Stimulated activated CD8-positive, alpha-beta memory T cell treated with anti-CD3 and anti-CD28 coated beads, Interleukin-4, amount 100 ng/mL, for 1 hour (primary cell): ENCODE data around the gene GORASP1.

ENCODE experiments used
- DNase-seq, 2 donors: peaks; one replicate each; pipeline ENCODE4 v3.0.0-alpha.2; 2020; ENCODE audit warnings: low read depth in 2 of 2, low spot score in 1 of 2

GORASP1 gene

DNA sequence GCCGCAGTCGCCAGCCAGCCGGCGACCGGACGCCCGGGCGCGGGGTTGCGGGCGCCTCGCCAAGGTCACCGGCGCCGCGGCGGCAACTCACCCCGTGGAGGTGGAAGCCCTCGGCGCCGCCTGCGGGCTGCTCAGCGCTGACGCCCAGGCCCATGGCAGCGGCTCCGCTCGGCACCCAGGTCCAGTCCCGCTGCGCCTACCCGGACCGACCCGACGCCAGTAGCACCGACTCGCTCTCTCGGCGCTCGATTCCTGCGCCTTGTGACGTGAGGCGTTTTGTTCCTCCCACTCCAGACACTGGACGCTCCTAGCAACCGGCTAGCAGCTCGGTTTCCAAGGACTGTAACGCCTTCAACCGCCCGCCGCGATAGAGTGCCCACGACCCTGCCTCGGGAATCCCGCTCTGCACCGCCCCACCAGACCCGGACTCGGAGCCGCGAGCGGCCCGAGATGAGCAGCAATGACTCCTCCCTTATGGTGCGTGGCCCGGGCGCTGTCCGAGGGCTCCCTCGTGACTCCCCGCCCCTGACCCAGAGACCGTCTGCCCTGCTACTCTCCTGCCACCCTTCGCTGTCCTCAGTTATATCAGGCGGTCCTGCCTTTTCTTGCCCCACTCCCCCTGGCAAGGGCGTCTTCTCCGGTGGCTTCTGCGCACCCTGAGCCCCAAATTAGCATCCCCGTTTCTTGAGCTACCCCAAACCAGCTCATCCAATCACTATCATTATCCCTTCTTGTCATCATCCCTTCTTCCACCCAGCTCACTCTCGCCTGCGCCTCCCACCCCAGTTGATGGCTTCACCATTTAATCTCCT lies at the start of gene GORASP1, which contains the start of gene TTC21A:
GORASP1 (minus strand) TSS at position 240 of the 812 bp plus-strand sequence; CDS start at position 154, 86 bp downstream.
TTC21A (plus strand) TSS at position 293 of the 812 bp plus-strand sequence; CDS start at position 451, 158 bp downstream.
- peak in 1 of 2 donors; percentile 37 for DNase-seq

DNA sequence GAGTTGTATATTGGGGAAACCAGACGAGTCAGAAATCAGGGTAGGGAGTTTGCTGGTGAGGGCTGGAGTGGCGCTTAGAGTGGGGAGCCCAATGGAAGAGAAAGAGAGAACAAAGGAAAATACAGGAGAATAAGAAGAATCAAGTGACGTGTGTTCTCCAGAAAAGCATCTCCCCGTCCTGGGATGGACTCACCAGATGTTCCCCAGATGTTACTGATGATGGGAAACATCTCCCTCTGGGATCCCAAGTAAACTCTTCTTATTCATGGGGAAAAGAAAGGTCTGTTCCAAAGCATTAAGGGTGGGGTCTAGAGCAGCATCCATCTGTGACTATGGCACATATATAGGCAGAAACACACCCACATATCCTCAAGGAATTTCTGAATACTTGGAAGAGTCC lies 49.0 kb upstream of the GORASP1 start:
- DNase-seq, result no peak

DNA sequence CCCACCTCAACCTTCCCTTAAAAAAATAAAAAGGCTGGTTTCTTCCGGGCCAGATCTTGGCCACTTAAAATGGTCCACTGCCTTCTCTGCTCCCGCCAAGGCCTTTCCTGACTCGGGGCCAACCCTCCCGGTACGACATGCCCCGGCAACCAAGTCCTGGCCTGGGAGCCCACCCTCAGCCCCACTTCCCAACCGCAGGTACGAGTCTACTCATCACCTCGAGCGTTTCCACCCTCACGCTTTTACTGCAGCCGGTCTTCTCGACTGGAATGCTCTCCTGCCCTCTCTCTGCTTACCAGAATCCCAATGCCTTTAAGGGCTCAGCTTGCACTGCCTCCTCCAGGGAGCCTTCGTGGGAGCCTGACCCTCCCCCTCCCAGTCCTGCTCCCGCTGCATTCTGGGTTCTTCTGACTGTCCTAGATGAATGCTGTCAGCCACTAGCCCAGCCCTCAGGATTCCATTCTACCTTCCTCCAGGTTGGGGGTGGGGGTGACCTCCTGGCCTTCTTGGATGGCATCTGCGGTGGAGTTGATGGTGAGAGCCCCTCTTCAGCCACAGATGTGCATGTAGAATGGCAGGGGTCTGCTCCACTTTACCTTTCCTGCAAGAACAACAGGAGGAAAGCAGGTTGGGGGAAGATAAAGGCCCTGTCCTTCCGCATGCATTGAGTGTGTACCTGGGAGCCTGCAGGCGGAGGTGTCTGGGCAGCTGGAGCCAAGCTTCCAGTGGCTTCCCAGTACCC lies 47.0 kb upstream of the GORASP1 start:
- no peak for DNase-seq

- DNase-seq, result no peak
Measured at GRCh38 chr3:39153977-39154279, 46.5 kb upstream of the GORASP1 start.

DNA sequence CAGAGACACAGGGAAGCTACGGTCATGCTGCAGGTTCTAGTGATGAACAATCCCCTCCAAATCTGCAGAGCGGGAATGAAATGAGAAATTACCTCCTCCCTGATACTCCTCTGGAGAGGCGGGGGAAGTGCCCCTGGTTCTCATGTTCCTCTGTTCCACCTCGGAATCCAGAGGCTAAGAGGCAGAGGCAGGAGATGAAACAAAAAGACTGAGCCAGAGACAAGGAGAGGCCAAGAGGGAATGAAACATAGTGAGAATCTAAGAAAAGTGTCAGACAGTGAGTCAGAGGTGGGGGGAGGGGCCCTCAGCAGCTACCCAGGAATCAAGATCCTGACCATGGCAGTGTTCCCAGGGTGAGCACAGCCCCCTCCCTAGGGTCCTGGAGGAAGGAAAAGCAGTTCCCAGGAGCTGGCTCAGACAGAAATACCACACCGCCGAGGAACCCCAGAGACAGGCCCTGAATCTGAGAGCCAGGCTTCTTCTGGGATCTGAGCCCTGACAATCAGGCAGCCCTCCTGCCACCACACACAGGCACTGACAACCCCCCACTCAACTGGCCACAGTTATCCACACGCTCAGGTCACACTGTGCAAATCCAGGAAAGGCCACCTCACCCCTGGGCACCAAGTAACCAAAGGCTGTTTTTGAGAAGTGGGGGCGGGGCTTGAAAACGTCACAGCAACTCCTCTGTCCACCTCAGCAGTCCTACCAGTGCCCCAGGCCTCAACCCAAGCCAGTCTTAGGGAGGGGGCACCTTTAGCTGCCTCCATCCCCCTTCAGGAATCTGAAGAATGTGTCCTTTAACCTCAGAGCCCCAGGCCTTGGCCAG lies 43.6 kb upstream of the GORASP1 start:
- no peak for DNase-seq

GRCh38 chr3:39150148-39150802 lies 42.8 kb upstream of the GORASP1 start:
- no peak for DNase-seq

DNA sequence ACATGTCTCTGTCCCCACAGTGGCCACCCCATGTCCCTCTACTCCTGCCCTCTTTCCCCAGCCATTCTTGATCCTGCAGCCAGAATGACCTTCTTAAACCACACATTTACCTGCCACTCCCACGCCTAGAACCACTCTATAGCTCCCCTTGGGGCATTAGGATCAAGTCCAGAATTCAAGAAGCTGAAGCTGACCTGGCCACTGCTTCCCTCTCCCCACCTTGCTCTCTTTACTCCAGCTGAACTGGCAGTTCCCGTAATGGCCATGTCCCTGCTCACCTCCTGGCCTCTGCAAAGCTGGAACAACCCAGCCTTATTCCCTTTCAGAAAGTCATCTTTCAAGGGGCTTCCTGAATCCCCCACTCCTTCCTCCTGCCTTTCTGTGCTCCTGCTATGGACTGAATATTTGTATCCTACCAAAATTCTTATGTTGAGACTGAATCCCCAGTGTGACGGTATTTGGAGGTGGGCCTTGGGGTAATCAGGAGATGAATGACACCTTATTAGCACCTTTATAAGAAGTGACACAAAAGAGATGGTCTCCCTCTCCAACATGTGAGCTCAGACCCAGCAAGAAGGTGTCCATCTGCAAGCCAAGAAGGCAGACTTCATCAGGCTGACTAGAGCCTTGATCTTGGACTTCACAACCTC lies 42.2 kb upstream of the GORASP1 start:
- DNase-seq, result no peak

GRCh38 chr3:39149059-39149455 lies 41.6 kb upstream of the GORASP1 start:
- DNase-seq, result no peak

DNA sequence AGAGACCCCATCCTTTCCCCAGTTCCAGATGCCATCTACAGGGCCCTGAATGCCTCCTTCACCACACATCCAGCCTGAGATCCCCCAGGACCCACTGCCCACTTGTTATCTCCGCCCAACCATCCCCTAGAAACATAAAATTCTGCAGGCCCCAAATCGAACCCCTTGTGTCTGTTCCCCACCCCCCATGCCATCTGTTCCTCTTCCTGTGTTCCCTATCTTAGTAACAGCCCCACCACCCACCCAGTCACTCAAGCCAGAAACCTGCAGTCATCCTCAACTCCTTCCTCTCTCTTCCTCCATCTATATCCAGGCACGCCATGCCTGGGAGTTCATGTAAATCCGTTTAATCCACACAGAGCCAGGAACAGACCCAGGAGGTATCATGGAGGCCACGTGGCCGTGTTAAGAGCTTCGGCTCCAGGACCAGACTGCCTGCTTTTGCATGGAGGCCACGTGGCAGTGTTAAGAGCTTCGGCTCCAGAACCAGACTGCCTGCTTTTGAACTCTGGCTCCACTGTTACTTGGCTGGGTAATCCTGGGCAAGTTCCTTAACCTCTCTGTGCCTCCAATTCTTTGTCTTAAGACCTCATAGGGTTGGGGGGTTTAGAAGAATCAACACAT lies 41.1 kb upstream of the GORASP1 start:
- DNase-seq, result no peak

DNA sequence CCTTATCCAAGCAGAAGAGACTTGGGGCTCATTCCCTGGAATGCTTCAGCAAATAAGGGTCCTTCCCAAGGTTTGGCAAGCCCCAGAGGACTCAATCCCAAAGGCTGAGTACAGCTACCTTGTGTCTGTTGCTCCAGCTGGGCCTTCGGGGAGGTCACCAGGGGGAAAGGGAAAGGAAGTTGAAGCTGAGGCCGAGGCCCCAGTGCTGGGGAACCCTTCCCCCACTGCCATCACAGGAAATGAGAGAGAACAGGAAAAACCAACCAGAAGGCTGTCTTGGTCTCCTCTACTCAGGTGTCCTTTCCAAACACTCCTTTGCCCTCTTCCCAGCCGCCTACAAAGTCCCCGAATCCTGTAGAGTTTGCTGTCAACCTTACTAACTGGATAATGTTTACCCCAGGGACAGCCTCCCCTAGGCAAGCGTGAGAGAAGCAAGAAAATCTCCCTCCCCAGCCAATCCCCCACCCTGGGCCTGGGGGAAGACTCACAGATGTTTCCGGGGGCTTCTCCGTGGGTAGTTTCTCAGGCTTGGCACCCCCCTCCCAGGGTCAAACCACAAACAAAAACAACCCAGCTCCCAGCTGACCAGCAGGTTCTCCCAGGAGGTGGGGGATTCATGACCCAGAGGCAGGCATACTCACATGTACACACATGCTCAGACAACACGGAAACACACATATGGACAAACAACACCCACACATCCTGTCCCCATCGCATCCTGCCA lies 40.4 kb upstream of the GORASP1 start:
- DNase-seq, result no peak

DNA sequence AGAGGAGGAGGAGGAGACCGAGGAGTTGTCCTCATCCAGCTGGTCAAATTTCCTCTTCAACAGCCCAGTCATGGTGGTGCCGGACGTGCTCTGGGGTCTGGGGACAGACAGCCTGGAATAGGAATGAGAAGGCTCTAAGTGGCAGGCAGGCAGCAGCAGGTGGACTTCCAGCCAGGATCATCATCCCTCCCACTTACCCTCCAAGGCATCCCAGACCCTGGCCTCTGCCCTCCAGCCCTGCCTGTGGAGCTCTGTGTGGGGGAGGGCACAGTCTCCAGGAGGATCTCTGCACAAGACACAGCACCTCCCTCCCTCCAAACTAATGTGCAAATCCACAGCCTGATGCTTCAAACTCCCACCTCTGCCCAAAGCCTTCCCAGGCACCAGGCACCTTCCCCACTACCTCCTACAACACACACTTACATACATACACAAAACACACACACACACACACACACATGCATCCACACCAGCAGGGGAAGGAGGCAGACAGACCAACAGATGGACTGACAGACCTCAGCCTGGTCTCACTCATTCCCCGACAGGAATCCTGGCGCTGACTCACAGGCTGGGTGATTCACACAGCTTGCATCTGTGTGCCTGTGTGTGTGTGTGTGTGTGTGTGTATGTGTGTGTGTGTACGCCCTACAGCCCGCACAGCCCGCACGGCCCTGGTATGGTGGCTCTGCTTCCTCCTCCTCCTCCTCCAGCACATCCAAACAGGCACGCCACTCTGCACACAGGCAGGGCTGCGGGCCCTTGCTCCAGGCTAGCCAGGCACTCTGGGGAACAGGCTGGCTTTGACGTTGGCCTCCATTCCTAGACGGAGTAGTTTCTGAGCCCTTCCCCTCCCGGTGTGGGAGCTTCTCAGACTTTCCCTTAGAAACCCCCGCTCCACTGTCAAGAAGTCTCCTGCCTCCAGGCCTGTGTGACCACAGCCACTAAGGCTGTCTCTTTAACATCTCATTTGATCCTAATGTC lies 39.5 kb upstream of the GORASP1 start:
- DNase-seq, result no peak

- no peak for DNase-seq
Measured at GRCh38 chr3:39146083-39146501, 38.7 kb upstream of the GORASP1 start.

DNA sequence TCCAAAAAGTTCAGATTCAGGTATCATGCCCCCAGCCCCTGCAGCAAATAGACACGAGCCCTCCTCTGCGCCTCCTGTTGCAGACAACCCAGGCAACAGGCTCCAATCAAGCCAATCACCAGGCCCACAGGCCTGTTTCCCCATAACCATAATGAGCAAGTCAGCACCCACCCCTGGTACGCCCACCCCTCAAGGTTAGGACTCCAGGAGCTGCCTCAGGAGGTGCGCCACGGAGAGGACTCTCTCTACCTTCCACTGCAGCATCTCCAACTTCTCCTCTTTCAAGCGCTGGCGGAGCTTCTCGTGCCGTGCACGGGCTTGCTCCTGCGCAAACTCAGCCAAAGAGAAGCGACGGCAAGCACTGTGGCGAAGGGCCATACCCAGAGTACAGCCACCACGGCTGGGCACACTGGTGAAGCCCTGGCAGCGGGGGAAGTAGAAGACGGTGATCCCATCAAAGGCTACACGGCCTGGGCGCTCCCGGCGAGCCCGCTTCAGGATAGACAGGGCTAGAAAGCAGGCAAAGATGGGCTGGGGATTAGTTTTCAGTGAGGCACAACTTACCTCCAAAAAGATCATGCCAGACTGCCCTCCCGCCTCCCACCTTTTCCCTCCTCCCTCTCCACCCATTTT lies 37.4 kb upstream of the GORASP1 start:
- no peak for DNase-seq

DNA sequence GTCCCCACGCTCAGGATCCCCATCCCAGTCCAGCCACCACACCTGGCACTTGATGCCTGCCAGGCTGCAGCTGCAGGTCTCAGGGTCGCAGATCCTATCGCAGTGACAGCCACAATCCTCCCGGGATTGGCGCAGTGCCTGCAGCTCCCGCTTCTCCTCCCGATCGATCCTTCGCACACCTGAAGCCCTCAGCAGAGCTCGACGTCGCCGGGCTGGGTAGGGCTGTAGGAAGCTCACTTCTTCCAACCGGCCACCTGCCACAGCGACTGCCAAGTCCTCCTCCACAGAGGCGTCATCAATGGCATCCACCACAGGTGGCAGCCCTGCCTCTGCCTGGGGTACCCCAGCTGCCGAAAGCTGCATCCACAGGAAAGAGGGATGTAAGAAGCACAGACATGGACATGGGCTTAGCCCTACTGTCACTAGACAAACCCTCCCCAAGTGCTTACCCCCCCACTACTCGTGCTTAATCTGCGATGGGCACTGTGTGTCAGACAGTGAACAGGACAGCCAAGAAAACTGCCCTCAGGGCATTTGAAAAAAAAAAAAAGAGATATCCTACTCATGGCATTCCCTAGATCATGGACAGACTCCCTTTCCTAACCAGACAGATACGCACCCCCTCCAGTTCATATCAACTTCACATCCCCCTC lies 36.8 kb upstream of the GORASP1 start:
- no peak for DNase-seq

GRCh38 chr3:39143051-39143885 lies 35.8 kb upstream of the GORASP1 start:
- no peak for DNase-seq

DNA sequence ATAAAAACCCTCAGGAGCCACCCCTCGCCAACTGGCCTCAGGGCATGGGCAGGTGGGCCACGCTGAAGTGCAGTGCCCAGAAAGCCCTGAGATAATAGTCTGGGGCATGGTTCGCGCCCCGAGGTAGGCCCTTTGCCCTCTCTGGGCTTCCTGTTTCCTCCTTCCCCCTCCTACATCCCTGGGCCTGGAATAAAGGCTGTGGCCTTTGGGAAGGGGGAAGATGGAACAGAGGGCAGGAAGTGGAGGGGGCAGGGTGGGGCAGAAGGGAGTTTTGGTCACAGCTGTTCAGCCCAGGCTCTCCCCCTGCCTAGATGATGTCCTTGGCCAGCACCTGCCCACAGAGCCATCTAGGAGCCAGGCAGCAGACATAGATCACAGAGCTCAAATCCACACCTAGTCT lies 34.6 kb upstream of the GORASP1 start:
- no peak for DNase-seq
